ENCODE data around the gene ENKUR. TPM values are rescaled to one million over a fixed set of nuclear protein-coding genes. Genes with fewer than 3 reads are reported as not detected.
A peak's percentile ranks its signal among the peaks of the same experiment; 100 is the strongest.

The ENKUR gene
- total and polyA plus RNA-seq, 3 donors from 2014 or later, result 2.2 to 6.2 (median 2.5) TPM

- Histone ChIP-seq H3K4me1 (no peaks in the 10 kb centered on the region), H3K27me3 (no peaks in the 10 kb centered on the region), H3K27ac (no peak overlapping the region), H3K4me3 (no peak overlapping the region), H3K36me3 (ENCODE audit: low read depth, missing control alignments) (no peaks in the 10 kb centered on the region), H3K9me3 (no peaks in the 10 kb centered on the region)
- intact Hi-C loops (cut with DNase I; ENCODE audit: low total_unique reads), result no loop called here
- 91 to 95% methylated on average over 7 of the region's 7 CpGs for WGBS, 2 donors
- TF ChIP-seq POLR2A (IDR thresholded peaks at IDR 0.05) (no peak), CTCF (IDR thresholded peaks at IDR 0.05) (no peak)
- DNase-seq, result no peak
Observed at GRCh38 chr10:25061125-25061524, 45.2 kb upstream of the ENKUR start.

- Histone ChIP-seq H3K27me3 (no peaks in the 10 kb centered on the region), H3K27ac (no peak overlapping the region), H3K36me3 (ENCODE audit: low read depth, missing control alignments) (no peaks in the 10 kb centered on the region), H3K4me1 (no peaks in the 10 kb centered on the region), H3K4me3 (no peak overlapping the region), H3K9me3 (no peaks in the 10 kb centered on the region)
- intact Hi-C loops (cut with DNase I; ENCODE audit: low total_unique reads), result no loop called here
- no peak for TF ChIP-seq POLR2A (IDR thresholded peaks at IDR 0.05)
- 56 to 63% methylated on average over 7 of the region's 7 CpGs for WGBS, 2 donors
- peak; percentile 19 for DNase-seq
Observed at GRCh38 chr10:25059990-25060389, 44.0 kb upstream of the ENKUR start.

- DNase-seq, result no peak
- H3K36me3 ChIP-seq (ENCODE audit: low read depth, missing control alignments), result no peaks in the 10 kb centered on the region
- H3K27me3 ChIP-seq, result no peaks in the 10 kb centered on the region
- intact Hi-C loops (cut with DNase I; ENCODE audit: low total_unique reads), result no loop called here
- no peak overlapping the region for H3K4me3 ChIP-seq
- no peaks in the 10 kb centered on the region for H3K9me3 ChIP-seq
- WGBS, 2 donors, result 86 to 94% methylated on average over 4 of the region's 4 CpGs
- no peak overlapping the region for H3K27ac ChIP-seq
- no peak for TF ChIP-seq CTCF (IDR thresholded peaks at IDR 0.05)
- H3K4me1 ChIP-seq, result no peaks in the 10 kb centered on the region
Observed at GRCh38 chr10:25057886-25058285, 41.9 kb upstream of the ENKUR start.

- Histone ChIP-seq H3K4me1 (no peaks in the 10 kb centered on the region), H3K27ac (no peak overlapping the region), H3K27me3 (no peaks in the 10 kb centered on the region), H3K9me3 (no peaks in the 10 kb centered on the region), H3K36me3 (ENCODE audit: low read depth, missing control alignments) (no peaks in the 10 kb centered on the region), H3K4me3 (no peak overlapping the region)
- DNase-seq, result no peak
- WGBS, 2 donors, result 85 to 86% methylated on average over 3 of the region's 3 CpGs
- TF ChIP-seq POLR2A (IDR thresholded peaks at IDR 0.05) (no peak), CTCF (IDR thresholded peaks at IDR 0.05) (no peak)
- intact Hi-C loops (cut with DNase I; ENCODE audit: low total_unique reads), result no loop called here
Observed at GRCh38 chr10:25056726-25057125, 40.8 kb upstream of the ENKUR start.

GRCh38 chr10:25052012-25052411 lies 36.1 kb upstream of the ENKUR start:
- H3K36me3 ChIP-seq (ENCODE audit: low read depth, missing control alignments), result no peaks in the 10 kb centered on the region
- TF ChIP-seq CTCF (IDR thresholded peaks at IDR 0.05) (no peak), POLR2A (IDR thresholded peaks at IDR 0.05) (no peak)
- DNase-seq, result no peak
- no peak overlapping the region for H3K27ac ChIP-seq
- no peak overlapping the region for H3K4me3 ChIP-seq
- peaks cover 3% of the 10 kb centered on the region for H3K4me1 ChIP-seq
- H3K9me3 ChIP-seq, result no peaks in the 10 kb centered on the region
- no peaks in the 10 kb centered on the region for H3K27me3 ChIP-seq
- WGBS, 2 donors, result 89 to 90% methylated on average over 1 of the region's 1 CpG
- intact Hi-C loops (cut with DNase I; ENCODE audit: low total_unique reads), result no loop called here
